ENCODE data around the gene RPL28. TPM values are rescaled to one million over a fixed set of nuclear protein-coding genes. Genes with fewer than 3 reads are reported as not detected.

RPL28 gene
- total and polyA plus RNA-seq, 4 donors: 116 to 535 (median 164) TPM

GRCh38 chr19:55433292-55433691, 47.6 kb downstream of the RPL28 start:
- Histone ChIP-seq H3K27ac (ENCODE audit: low read depth in 1 of 2, low read length in 2 of 2) (no peak overlapping the region), H3K9me3 (ENCODE audit: control insufficient read depth in 4 of 4, low read length in 3 of 4) (no peaks in the 10 kb centered on the region), H3K27me3 (ENCODE audit: control insufficient read depth in 4 of 4, insufficient read depth in 4 of 4, low read length in 3 of 4) (peaks cover under 1 to 10% (median 8%) of the 10 kb centered on the region in 4 donors), H3K4me3 (ENCODE audit: low read depth in 1 of 3, low read length in 3 of 3) (no peak overlapping the region), H3K9ac (ENCODE audit: low read depth in 1 of 2, low read length in 2 of 2) (no peak overlapping the region), H3K36me3 (ENCODE audit: control insufficient read depth in 4 of 4, insufficient read depth in 3 of 4, low read depth in 1 of 4, low read length in 3 of 4) (no peaks in the 10 kb centered on the region), H3K4me1 (ENCODE audit: control insufficient read depth in 4 of 4, insufficient read depth in 4 of 4, low read length in 3 of 4) (no peaks in the 10 kb centered on the region)
- 17% methylated on average over 48 of the region's 48 CpGs for WGBS
- DNase-seq (ENCODE audit: low spot score): no peak
- TF ChIP-seq EGR1 (IDR thresholded peaks at IDR 0.05; ENCODE audit: low read depth in 2 of 2) (no peak), RXRA (IDR thresholded peaks at IDR 0.05) (no peak), TAF1 (conservative IDR thresholded peaks at IDR 0.05) (no peak), FOXA1 (IDR thresholded peaks at IDR 0.05) (no peak), FOXA2 (IDR thresholded peaks at IDR 0.05) (no peak)
- TF ChIP-seq, protein P1, sequence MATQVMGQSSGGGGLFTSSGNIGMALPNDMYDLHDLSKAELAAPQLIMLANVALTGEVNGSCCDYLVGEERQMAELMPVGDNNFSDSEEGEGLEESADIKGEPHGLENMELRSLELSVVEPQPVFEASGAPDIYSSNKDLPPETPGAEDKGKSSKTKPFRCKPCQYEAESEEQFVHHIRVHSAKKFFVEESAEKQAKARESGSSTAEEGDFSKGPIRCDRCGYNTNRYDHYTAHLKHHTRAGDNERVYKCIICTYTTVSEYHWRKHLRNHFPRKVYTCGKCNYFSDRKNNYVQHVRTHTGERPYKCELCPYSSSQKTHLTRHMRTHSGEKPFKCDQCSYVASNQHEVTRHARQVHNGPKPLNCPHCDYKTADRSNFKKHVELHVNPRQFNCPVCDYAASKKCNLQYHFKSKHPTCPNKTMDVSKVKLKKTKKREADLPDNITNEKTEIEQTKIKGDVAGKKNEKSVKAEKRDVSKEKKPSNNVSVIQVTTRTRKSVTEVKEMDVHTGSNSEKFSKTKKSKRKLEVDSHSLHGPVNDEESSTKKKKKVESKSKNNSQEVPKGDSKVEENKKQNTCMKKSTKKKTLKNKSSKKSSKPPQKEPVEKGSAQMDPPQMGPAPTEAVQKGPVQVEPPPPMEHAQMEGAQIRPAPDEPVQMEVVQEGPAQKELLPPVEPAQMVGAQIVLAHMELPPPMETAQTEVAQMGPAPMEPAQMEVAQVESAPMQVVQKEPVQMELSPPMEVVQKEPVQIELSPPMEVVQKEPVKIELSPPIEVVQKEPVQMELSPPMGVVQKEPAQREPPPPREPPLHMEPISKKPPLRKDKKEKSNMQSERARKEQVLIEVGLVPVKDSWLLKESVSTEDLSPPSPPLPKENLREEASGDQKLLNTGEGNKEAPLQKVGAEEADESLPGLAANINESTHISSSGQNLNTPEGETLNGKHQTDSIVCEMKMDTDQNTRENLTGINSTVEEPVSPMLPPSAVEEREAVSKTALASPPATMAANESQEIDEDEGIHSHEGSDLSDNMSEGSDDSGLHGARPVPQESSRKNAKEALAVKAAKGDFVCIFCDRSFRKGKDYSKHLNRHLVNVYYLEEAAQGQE (IDR thresholded peaks at IDR 0.05): no peak
- TF ChIP-seq, protein P2, sequence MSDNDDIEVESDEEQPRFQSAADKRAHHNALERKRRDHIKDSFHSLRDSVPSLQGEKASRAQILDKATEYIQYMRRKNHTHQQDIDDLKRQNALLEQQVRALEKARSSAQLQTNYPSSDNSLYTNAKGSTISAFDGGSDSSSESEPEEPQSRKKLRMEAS (IDR thresholded peaks at IDR 0.05): no peak

DNA sequence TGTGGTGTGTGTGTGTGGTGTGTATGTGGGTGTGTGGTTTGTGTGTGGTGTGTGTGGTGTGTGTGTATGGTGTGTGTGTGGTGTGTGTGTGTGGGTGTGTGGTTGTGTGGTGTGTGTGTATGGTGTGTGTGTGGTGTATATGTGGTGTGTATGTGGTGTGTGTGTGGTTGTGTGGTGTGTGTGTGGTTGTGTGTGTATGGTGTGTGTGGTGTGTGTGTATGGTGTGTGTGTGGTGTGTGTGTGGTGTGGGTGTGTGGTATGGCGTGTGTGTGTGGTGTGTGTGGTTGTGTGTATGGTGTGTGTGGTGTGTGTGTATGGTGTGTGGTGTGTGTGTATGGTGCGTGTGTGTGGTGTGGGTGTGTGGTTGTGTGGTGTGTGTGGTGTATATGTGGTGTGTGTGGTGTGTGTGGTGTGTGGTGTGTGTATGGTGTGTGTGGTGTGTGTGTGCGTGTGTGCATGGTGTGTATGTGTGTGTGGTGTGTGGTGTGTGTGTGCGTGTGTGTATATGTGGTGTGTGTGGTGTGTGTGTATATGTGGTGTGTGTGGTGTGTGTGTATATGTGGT, 48.7 kb downstream of the RPL28 start:
- Histone ChIP-seq H3K4me3 (ENCODE audit: low read depth in 1 of 3, low read length in 3 of 3) (no peak overlapping the region), H3K4me1 (ENCODE audit: control insufficient read depth in 4 of 4, insufficient read depth in 4 of 4, low read length in 3 of 4) (no peaks in the 10 kb centered on the region), H3K9me3 (ENCODE audit: control insufficient read depth in 4 of 4, low read length in 3 of 4) (peaks cover 0 to 2% (median 0%) of the 10 kb centered on the region in 4 donors), H3K27me3 (ENCODE audit: control insufficient read depth in 4 of 4, insufficient read depth in 4 of 4, low read length in 3 of 4) (peaks cover 2 to 16% (median 10%) of the 10 kb centered on the region in 4 donors), H3K27ac (ENCODE audit: low read depth in 1 of 2, low read length in 2 of 2) (no peak overlapping the region), H3K36me3 (ENCODE audit: control insufficient read depth in 4 of 4, insufficient read depth in 3 of 4, low read depth in 1 of 4, low read length in 3 of 4) (no peaks in the 10 kb centered on the region), H3K9ac (ENCODE audit: low read depth in 1 of 2, low read length in 2 of 2) (no peak overlapping the region)
- WGBS: 89% methylated on average over 4 of the region's 4 CpGs
- TF ChIP-seq YY1 (IDR thresholded peaks at IDR 0.05): no peak
- no peak for DNase-seq (ENCODE audit: low spot score)

GRCh38 chr19:55435020-55435419, 49.3 kb downstream of the RPL28 start:
- 97% methylated on average over 4 of the region's 4 CpGs for WGBS
- H3K9ac ChIP-seq (ENCODE audit: low read depth in 1 of 2, low read length in 2 of 2): no peak overlapping the region
- no peak for DNase-seq (ENCODE audit: low spot score)
- H3K4me3 ChIP-seq (ENCODE audit: low read depth in 1 of 3, low read length in 3 of 3): no peak overlapping the region
- peaks cover 2 to 16% (median 11%) of the 10 kb centered on the region in 4 donors for H3K27me3 ChIP-seq (ENCODE audit: control insufficient read depth in 4 of 4, insufficient read depth in 4 of 4, low read length in 3 of 4)
- peaks cover 0 to 2% (median 0%) of the 10 kb centered on the region in 4 donors for H3K9me3 ChIP-seq (ENCODE audit: control insufficient read depth in 4 of 4, low read length in 3 of 4)
- H3K36me3 ChIP-seq (ENCODE audit: control insufficient read depth in 4 of 4, insufficient read depth in 3 of 4, low read depth in 1 of 4, low read length in 3 of 4): no peaks in the 10 kb centered on the region
- no peak overlapping the region for H3K27ac ChIP-seq (ENCODE audit: low read depth in 1 of 2, low read length in 2 of 2)
- H3K4me1 ChIP-seq (ENCODE audit: control insufficient read depth in 4 of 4, insufficient read depth in 4 of 4, low read length in 3 of 4): no peaks in the 10 kb centered on the region
- TF ChIP-seq EGR1 (IDR thresholded peaks at IDR 0.05; ENCODE audit: low read depth in 2 of 2) (no peak), JUND (IDR thresholded peaks at IDR 0.05) (no peak), FOXA2 (IDR thresholded peaks at IDR 0.05) (no peak), RAD21 (IDR thresholded peaks at IDR 0.05) (no peak), FOXA1 (IDR thresholded peaks at IDR 0.05) (no peak), HNF4A (conservative IDR thresholded peaks at IDR 0.05) (no peak), TAF1 (conservative IDR thresholded peaks at IDR 0.05) (no peak), GABPA (IDR thresholded peaks at IDR 0.05 in 1 of 2, conservative IDR thresholded peaks at IDR 0.05 in 1 of 2) (no peak)
- TF ChIP-seq, protein P1 (IDR thresholded peaks at IDR 0.05): no peak
- TF ChIP-seq, protein P2 (IDR thresholded peaks at IDR 0.05): no peak
- TF ChIP-seq, protein P3, sequence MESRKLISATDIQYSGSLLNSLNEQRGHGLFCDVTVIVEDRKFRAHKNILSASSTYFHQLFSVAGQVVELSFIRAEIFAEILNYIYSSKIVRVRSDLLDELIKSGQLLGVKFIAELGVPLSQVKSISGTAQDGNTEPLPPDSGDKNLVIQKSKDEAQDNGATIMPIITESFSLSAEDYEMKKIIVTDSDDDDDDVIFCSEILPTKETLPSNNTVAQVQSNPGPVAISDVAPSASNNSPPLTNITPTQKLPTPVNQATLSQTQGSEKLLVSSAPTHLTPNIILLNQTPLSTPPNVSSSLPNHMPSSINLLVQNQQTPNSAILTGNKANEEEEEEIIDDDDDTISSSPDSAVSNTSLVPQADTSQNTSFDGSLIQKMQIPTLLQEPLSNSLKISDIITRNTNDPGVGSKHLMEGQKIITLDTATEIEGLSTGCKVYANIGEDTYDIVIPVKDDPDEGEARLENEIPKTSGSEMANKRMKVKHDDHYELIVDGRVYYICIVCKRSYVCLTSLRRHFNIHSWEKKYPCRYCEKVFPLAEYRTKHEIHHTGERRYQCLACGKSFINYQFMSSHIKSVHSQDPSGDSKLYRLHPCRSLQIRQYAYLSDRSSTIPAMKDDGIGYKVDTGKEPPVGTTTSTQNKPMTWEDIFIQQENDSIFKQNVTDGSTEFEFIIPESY (IDR thresholded peaks at IDR 0.05): no peak
- TF ChIP-seq, protein P4, sequence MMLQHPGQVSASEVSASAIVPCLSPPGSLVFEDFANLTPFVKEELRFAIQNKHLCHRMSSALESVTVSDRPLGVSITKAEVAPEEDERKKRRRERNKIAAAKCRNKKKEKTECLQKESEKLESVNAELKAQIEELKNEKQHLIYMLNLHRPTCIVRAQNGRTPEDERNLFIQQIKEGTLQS (IDR thresholded peaks at IDR 0.05): no peak

All from liver (tissue), 9 donors.